A549 (cell line): ENCODE results near the gene HOXB5.

Experiments
- FOSL2 ChIP-seq, 2 experiments: fragments of 450-650 bp in 1 of 2; fragments of >200 bp in 1 of 2; sonication (Bioruptor Twin) in 1 of 2; formaldehyde crosslinking; IDR thresholded peaks; 2 replicates each; pipeline versions ENCODE4 v1.5.0 to v1.6.1; 2016 to 2020; ENCODE audit warnings: mild to moderate bottlenecking in 1 of 2, moderate library complexity in 1 of 2
- JUN ChIP-seq, 2 experiments: fragments of >200 bp; sonication (Bioruptor Twin); formaldehyde crosslinking; IDR thresholded peaks; 2 replicates in 1 of 2; 3 replicates in 1 of 2; pipeline ENCODE4 v1.6.1; 2016 to 2017
- RAD21 ChIP-seq, 2 experiments: fragments of >200 bp in 1 of 2; sonication (Bioruptor Twin) in 1 of 2; formaldehyde crosslinking in 1 of 2; IDR thresholded peaks in 1 of 2; conservative IDR thresholded peaks in 1 of 2; 2 replicates in 1 of 2; 3 replicates in 1 of 2; pipeline ENCODE4 v1.6.1; 2012 to 2018; ENCODE audit warnings: inconsistent platforms in 1 of 2
- RCOR1 ChIP-seq: fragments of 150-350 bp; IDR thresholded peaks from 2 replicates; pipeline ENCODE4 v1.6.1; 2014; ENCODE audit warnings: antibody characterized with exemption, low read length, low read depth
- TP53 ChIP-seq: fragments of 250-450 bp; sonication (Bioruptor Pico); IDR thresholded peaks from 2 replicates; pipeline ENCODE4 v1.5.0; 2021; ENCODE audit warnings: mild to moderate bottlenecking, moderate library complexity
- TF ChIP-seq, protein P1 (sequence below): fragments of >200 bp; sonication (Bioruptor Twin); formaldehyde crosslinking; IDR thresholded peaks from 3 replicates; pipeline ENCODE4 v1.5.1; 2016

DNA sequence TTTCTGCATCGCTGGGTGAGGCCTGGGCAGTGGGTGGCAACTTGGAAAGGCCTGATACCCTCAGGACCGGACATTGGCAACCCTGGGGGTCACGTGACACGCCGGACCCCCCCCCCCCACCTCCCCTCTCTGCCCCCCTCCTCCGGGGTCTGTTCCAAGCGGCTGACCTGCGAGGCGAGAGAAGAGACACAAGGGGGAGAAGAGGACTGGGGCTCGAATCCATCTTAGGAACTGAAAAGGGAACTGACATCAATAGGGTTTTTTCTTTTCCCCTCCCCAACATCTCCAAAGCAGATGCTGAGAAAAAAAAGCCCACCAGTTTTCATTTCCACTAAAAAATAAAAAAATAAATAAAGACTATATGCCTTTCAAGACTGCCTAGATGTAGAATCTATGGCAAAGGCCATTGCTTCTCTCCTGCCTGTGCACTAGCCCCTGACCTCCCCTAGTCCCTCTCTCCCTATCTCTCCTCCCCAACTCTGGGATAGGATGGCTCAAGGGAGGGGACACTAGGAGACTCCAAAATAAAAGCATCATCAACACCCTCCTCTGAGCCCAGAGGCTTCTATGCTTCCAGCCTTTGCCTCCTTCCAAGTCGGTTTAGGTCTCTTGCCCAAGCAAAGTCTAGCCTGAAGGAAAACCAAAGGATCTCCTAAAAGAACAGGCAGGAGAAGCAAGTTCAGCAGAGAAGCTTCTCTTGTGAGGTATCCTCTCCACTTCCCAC is 41.0 kb downstream of the HOXB5 start:
- no peak for TF ChIP-seq TP53
- no peak for TF ChIP-seq RCOR1
- TF ChIP-seq FOSL2 (IDR thresholded peaks at IDR 0.05): no peak
- TF ChIP-seq FOSL2 (CRISPR knock-in tag; IDR thresholded peaks at IDR 0.05): no peak
- no peak for TF ChIP-seq JUN (IDR thresholded peaks at IDR 0.05)
- TF ChIP-seq RAD21 (conservative IDR thresholded peaks at IDR 0.05 in 1 of 2, IDR thresholded peaks at IDR 0.05 in 1 of 2): no peak
- TF ChIP-seq, protein P1, sequence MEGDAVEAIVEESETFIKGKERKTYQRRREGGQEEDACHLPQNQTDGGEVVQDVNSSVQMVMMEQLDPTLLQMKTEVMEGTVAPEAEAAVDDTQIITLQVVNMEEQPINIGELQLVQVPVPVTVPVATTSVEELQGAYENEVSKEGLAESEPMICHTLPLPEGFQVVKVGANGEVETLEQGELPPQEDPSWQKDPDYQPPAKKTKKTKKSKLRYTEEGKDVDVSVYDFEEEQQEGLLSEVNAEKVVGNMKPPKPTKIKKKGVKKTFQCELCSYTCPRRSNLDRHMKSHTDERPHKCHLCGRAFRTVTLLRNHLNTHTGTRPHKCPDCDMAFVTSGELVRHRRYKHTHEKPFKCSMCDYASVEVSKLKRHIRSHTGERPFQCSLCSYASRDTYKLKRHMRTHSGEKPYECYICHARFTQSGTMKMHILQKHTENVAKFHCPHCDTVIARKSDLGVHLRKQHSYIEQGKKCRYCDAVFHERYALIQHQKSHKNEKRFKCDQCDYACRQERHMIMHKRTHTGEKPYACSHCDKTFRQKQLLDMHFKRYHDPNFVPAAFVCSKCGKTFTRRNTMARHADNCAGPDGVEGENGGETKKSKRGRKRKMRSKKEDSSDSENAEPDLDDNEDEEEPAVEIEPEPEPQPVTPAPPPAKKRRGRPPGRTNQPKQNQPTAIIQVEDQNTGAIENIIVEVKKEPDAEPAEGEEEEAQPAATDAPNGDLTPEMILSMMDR: no peak
